C4-2B (cell line): ENCODE results near the gene PAK6.

ENCODE experiments used
- ZFX ChIP-seq: fragments of 450-650 bp; IDR thresholded peaks from 2 replicates; pipeline ENCODE4 v1.6.1; 2017
- TF ChIP-seq, protein P1 (sequence below): fragments of 450-650 bp; conservative IDR thresholded peaks from 2 replicates; pipeline ENCODE4 v1.5.1; 2017; ENCODE audit warnings: mild to moderate bottlenecking

DNA sequence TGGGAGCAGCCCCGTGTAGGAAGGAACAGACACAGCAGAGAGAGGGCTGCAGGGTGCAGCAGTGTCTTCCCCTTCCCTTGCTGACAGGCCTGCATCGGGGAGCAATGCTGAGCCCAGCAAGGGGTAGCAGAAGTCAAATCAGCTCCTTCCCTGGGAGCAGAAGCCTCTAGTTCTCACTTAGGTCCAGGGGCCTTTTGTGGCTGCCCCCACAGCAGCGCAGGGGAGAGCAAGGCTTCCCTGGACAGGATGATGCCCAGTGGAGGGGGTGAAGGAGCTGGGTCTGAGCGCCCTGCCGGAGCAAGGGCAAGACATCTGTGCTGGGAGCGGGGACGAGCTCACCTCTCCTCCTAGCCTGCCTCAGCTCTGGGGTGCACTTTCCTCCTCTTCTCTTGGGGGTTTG is 68.0 kb downstream of the PAK6 start:
- TF ChIP-seq, protein P1, sequence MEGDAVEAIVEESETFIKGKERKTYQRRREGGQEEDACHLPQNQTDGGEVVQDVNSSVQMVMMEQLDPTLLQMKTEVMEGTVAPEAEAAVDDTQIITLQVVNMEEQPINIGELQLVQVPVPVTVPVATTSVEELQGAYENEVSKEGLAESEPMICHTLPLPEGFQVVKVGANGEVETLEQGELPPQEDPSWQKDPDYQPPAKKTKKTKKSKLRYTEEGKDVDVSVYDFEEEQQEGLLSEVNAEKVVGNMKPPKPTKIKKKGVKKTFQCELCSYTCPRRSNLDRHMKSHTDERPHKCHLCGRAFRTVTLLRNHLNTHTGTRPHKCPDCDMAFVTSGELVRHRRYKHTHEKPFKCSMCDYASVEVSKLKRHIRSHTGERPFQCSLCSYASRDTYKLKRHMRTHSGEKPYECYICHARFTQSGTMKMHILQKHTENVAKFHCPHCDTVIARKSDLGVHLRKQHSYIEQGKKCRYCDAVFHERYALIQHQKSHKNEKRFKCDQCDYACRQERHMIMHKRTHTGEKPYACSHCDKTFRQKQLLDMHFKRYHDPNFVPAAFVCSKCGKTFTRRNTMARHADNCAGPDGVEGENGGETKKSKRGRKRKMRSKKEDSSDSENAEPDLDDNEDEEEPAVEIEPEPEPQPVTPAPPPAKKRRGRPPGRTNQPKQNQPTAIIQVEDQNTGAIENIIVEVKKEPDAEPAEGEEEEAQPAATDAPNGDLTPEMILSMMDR: no peak
- no peak for TF ChIP-seq ZFX
